GM10248 (cell line): Measurements from ENCODE around the gene IRF2.

Experiments
- CTCF ChIA-PET: fragments of 300-600 bp; sonication (Branson Sonifier 250); formaldehyde crosslinking; extraction: SDS; loops from one replicate; lab custom pipeline; 2021; ENCODE audit warnings: antibody characterized with exemption; lab: Yijun Ruan, JAX
- POLR2A ChIA-PET: fragments of 350-650 bp; sonication (Branson Sonifier 250); formaldehyde crosslinking; extraction: SDS; loops from one replicate; lab custom pipeline; 2020; ENCODE audit warnings: antibody characterized with exemption; lab: Yijun Ruan, JAX
- DNase-seq: peaks from one replicate; pipeline ENCODE4 v3.0.0; 2012; ENCODE audit errors: extremely low spot score
- CTCF ChIP-seq: IDR thresholded peaks from 2 replicates; pipeline ENCODE4 v1.5.1; 2012; ENCODE audit warnings: mild to moderate bottlenecking, low read depth; ENCODE audit errors: extremely low read depth, missing control alignments, control extremely low read depth

Gene IRF2

GRCh38 chr4:184472614-184473498 lies 1.5 kb downstream of the IRF2 start:
- ChIA-PET CTCF (no interaction called here), POLR2A (no interaction called here)
- TF ChIP-seq CTCF: no peak
- peak; percentile 69 for DNase-seq

DNA sequence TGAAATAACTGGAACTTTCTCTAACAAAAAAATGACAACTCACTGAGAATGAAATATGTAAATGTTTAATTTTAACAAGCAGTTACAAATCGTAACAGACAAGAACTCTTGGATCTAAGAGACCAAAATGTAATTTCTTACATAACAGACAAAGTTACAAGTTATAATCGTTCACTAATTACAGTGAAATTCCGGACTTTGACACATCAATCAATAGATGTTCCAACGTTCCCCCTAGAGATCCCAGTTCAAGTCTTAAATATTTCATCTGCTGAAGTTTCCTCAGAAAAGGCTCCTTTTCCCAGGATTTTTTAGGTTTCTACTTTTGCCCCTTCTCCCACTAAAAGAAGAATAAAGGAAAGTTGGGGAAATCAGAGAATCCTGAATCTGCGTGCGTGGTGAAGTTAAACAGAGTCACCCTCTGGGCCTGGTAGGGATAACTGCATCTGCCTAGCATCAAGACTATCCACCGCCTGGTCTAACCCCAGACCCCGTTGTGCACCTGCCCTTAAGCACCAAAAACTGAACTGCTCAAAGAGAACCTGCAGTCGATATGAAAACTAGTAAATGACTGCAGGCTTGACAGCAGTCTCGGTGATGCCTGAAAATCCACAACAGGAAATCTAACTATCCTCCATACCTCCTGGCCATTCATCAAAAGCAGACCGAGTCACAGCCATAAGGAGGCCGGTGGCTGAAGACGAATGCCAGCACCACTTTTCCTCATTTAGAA lies 2.3 kb downstream of the IRF2 start:
- DNase-seq: peak; percentile 28
- ChIA-PET POLR2A (no interaction called here), CTCF (no interaction called here)
- TF ChIP-seq CTCF: no peak

GRCh38 chr4:184470785-184471110 lies 3.6 kb downstream of the IRF2 start:
- ChIA-PET CTCF (no interaction called here), POLR2A (interaction anchor here (1.3 kb wide), 1 partner anchor 9 kb away, joined by 3 read pairs; no protein-coding TSS in a partner anchor)
- DNase-seq: no peak
- TF ChIP-seq CTCF: no peak

DNA sequence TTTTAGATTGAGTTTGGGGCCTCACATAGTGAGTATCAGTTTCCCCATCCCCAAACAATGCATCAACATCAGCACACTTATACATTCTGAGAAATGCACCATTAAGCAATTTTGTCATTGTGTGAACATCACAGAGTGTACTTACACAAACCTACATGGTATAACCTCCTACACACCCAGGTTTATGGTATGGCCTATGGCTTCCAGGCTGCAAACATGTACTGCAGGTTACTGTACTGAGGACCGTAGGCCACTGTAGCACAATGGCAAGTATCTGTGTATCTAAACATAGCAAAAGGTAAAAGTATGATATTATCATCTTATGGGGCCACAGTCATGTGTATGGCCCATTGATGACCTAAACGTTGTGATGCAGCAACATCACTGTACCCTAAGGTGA lies 7.7 kb downstream of the IRF2 start:
- POLR2A ChIA-PET: no interaction called here
- CTCF ChIA-PET: interaction anchor here (1.3 kb wide), 1 partner anchor 19 kb away, joined by 3 read pairs; no protein-coding TSS in a partner anchor
- no peak for DNase-seq
- no peak for TF ChIP-seq CTCF

DNA sequence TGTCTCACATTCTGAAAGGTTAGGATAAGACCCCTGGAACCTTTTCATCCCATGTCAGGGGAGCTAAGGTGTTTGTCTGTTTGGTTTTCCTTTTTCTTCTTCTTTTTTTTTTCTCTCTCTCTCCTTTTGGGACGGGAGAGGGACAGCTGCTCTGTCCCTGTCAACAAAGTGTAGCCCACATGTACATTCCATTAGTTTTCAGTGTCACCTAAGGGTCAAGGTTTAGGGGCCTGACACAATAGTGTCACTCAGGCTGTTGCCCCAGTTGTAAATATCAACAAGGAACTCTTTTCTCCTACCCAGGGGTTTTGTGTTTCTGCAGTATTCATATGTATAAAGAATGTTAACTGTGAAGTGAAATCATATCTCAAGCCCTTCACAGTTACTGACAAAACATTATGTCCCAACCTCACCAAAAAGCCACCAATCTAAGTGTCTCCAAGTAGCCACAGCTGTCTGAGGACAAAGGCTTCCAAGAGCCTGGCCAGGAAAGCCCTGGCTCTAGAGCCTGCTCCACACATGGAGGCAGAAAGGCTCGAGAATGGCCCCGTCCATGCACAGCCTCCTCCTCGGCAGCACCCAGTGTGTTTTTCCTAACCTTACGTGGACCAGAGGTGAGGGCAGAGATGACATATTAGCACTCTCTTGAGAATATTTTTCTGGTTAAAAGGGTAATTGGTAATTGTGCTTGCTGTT lies 9.4 kb downstream of the IRF2 start:
- no peak for TF ChIP-seq CTCF
- CTCF ChIA-PET: interaction anchor here (1.0 to 1.6 kb wide), 3 partner anchors 15 to 204 kb away, joined by 3 to 4 read pairs (median 3); no protein-coding TSS in a partner anchor
- POLR2A ChIA-PET: no interaction called here

GRCh38 chr4:184463856-184464255 lies 10.5 kb downstream of the IRF2 start:
- no peak for TF ChIP-seq CTCF
- DNase-seq: no peak
- POLR2A ChIA-PET: no interaction called here
- CTCF ChIA-PET: interaction anchor here (1.4 to 2.5 kb wide), 2 partner anchors 11 to 200 kb away, joined by 4 to 12 read pairs; no protein-coding TSS in a partner anchor

More for the DNA sequence above, 9.4 kb downstream of the IRF2 start:
- no peak for DNase-seq
